NOMO-1 treated with dmso at 0.1 percent for 144 hours (cell line): ENCODE measurements around the gene ZBP1.

Experiments
- DNase-seq: peaks from one replicate; lab custom pipeline; 2025; ENCODE audit not compliant: unreplicated experiment; lab: John Stamatoyannopoulos, UW

ZBP1 gene

GRCh38 chr20:57561356-57562279, 58.6 kb downstream of the ZBP1 start:
- DNase-seq, result no peak

GRCh38 chr20:57560554-57561355, 59.5 kb downstream of the ZBP1 start, which contains the start of gene PCK1:
Gene PCK1 (plus strand): TSS chr20:57561110. CDS start chr20:57561412, 302 bp downstream.
- DNase-seq, result no peak

GRCh38 chr20:57559658-57560553, 60.3 kb downstream of the ZBP1 start:
- DNase-seq, result no peak

- DNase-seq, result no peak
Measured at GRCh38 chr20:57559289-57559634, 61.0 kb downstream of the ZBP1 start.

- no peak for DNase-seq
Measured at GRCh38 chr20:57558614-57559288, 61.5 kb downstream of the ZBP1 start.

- no peak for DNase-seq
Measured at GRCh38 chr20:57557926-57558613, 62.2 kb downstream of the ZBP1 start.

- no peak for DNase-seq
Measured at GRCh38 chr20:57556980-57557274, 63.3 kb downstream of the ZBP1 start.

- DNase-seq, result no peak
Measured at GRCh38 chr20:57555457-57556184, 64.6 kb downstream of the ZBP1 start.
